H9 (cell line): ENCODE measurements around the gene CFAP46. TPM values are rescaled to one million over a fixed set of nuclear protein-coding genes. Genes with fewer than 3 reads are reported as not detected.

Experiments used
- DNase-seq: peaks from one replicate; pipeline ENCODE4 v3.0.0-alpha.2; 2017
- H2AFZ ChIP-seq: one replicate; pipeline ENCODE4 v1.6.1; 2013; ENCODE audit warnings: mild to moderate bottlenecking, low read length, control low read depth, moderate library complexity
- H2AK5ac ChIP-seq: 2 replicates; pipeline ENCODE4 v1.6.1; 2013; ENCODE audit warnings: low read length, control low read depth, mixed read lengths; ENCODE audit not compliant: insufficient read length
- H2BK120ac ChIP-seq: one replicate; pipeline ENCODE4 v1.6.1; 2013; ENCODE audit warnings: low read depth, mild to moderate bottlenecking, low read length, control low read depth, inconsistent platforms; ENCODE audit not compliant: poor library complexity, severe bottlenecking
- H2BK12ac ChIP-seq: 2 replicates; pipeline ENCODE4 v1.6.1; 2013; ENCODE audit warnings: low read length, control low read depth, mixed read lengths, low read depth; ENCODE audit not compliant: insufficient read length
- H2BK15ac ChIP-seq: 2 replicates; pipeline ENCODE4 v1.6.1; 2013; ENCODE audit warnings: low read depth, low read length, control low read depth
- H2BK20ac ChIP-seq: one replicate; pipeline ENCODE4 v1.6.1; 2013; ENCODE audit warnings: low read depth, mild to moderate bottlenecking, low read length, control low read depth, inconsistent platforms; ENCODE audit not compliant: poor library complexity, severe bottlenecking
- H2BK5ac ChIP-seq: 2 replicates; pipeline ENCODE4 v1.6.1; 2013; ENCODE audit warnings: low read length, control low read depth, mixed read lengths; ENCODE audit not compliant: insufficient read length
- H3K14ac ChIP-seq: 2 replicates; pipeline ENCODE4 v1.6.1; 2013; ENCODE audit warnings: low read length, control low read depth; ENCODE audit not compliant: insufficient read depth
- H3K18ac ChIP-seq: 2 replicates; pipeline ENCODE4 v1.6.1; 2013; ENCODE audit warnings: low read depth, mild to moderate bottlenecking, mixed read lengths, low read length, control low read depth; ENCODE audit not compliant: insufficient read length
- H3K23ac ChIP-seq: 2 replicates; pipeline ENCODE4 v1.6.1; 2013; ENCODE audit warnings: low read length, control low read depth, mixed read lengths, low read depth; ENCODE audit not compliant: insufficient read length
- H3K23me2 ChIP-seq: 2 replicates; pipeline ENCODE4 v1.6.1; 2013; ENCODE audit warnings: low read depth, mild to moderate bottlenecking, mixed read lengths, low read length, control low read depth; ENCODE audit not compliant: insufficient read length, poor library complexity, severe bottlenecking
- H3K27ac ChIP-seq: 2 replicates; pipeline ENCODE4 v1.5.1; 2013; ENCODE audit warnings: low read length, control low read depth, mixed read lengths, low read depth; ENCODE audit not compliant: insufficient read length
- H3K27me3 ChIP-seq: 2 replicates; pipeline ENCODE4 v1.6.1; 2013; ENCODE audit warnings: low read length, control low read depth, inconsistent platforms; ENCODE audit not compliant: insufficient read depth
- H3K4ac ChIP-seq: 2 replicates; pipeline ENCODE4 v1.6.1; 2013; ENCODE audit warnings: low read depth, mild to moderate bottlenecking, control low read depth, inconsistent platforms, low read length, moderate library complexity
- H3K4me1 ChIP-seq: 2 replicates; pipeline ENCODE4 v1.6.1; 2013; ENCODE audit warnings: low read length, control low read depth, inconsistent platforms; ENCODE audit not compliant: insufficient read depth
- H3K4me2 ChIP-seq: 2 replicates; pipeline ENCODE4 v1.6.1; 2013; ENCODE audit warnings: low read length, control low read depth, mixed read lengths; ENCODE audit not compliant: insufficient read length, insufficient read depth
- H3K56ac ChIP-seq: 2 replicates; pipeline ENCODE4 v1.6.1; 2013; ENCODE audit warnings: low read depth, mild to moderate bottlenecking, mixed read lengths, low read length, control low read depth; ENCODE audit not compliant: insufficient read length
- H3K79me1 ChIP-seq: 2 replicates; pipeline ENCODE4 v1.6.1; 2013; ENCODE audit warnings: low read depth, mild to moderate bottlenecking, moderate library complexity, low read length, control low read depth, inconsistent platforms; ENCODE audit not compliant: insufficient read depth, poor library complexity, severe bottlenecking
- H3K79me2 ChIP-seq: 2 replicates; pipeline ENCODE4 v1.6.1; 2013; ENCODE audit warnings: low read length, control low read depth, inconsistent platforms; ENCODE audit not compliant: insufficient read depth
- H3K9ac ChIP-seq: 2 replicates; pipeline ENCODE4 v1.6.1; 2013; ENCODE audit warnings: low read length, control low read depth, mixed read lengths; ENCODE audit not compliant: insufficient read length; ENCODE audit errors: extremely low read depth
- H3K9me3 ChIP-seq: one replicate; pipeline ENCODE4 v1.6.1; 2013; ENCODE audit warnings: low read depth, low read length, inconsistent platforms; ENCODE audit not compliant: control insufficient read depth
- H3T11ph ChIP-seq: one replicate; pipeline ENCODE4 v1.6.1; 2013; ENCODE audit warnings: mild to moderate bottlenecking, low read length, control low read depth, inconsistent platforms
- H4K20me1 ChIP-seq: one replicate; pipeline ENCODE4 v1.6.1; 2013; ENCODE audit not compliant: control insufficient read depth, insufficient read length, insufficient read depth
- H4K5ac ChIP-seq: 2 replicates; pipeline ENCODE4 v1.6.1; 2013; ENCODE audit warnings: low read depth, mild to moderate bottlenecking, mixed read lengths, low read length, control low read depth; ENCODE audit not compliant: insufficient read length
- H4K8ac ChIP-seq: replicated peaks from 2 replicates; pipeline ENCODE4 v1.6.1; 2013; ENCODE audit warnings: low read length, control low read depth, mixed read lengths, low read depth; ENCODE audit not compliant: insufficient read length
- H4K91ac ChIP-seq: 2 replicates; pipeline ENCODE4 v1.6.1; 2013; ENCODE audit warnings: low read depth, mild to moderate bottlenecking, moderate library complexity, mixed read lengths, low read length, control low read depth; ENCODE audit not compliant: insufficient read length
- H3K27ac Mint-ChIP-seq, 3 experiments: 2 replicates in 2 of 3; 3 replicates in 1 of 3; pipeline ENCODE4 v1.8.0; 2020 to 2021; ENCODE audit warnings: mixed read lengths in 3 of 3, mild to moderate bottlenecking in 1 of 3, moderate library complexity in 1 of 3
- H3K27me3 Mint-ChIP-seq: 2 replicates; pipeline ENCODE4 v1.8.0; 2021; ENCODE audit warnings: low read depth, mild to moderate bottlenecking, moderate library complexity, mixed read lengths
- H3K36me3 Mint-ChIP-seq, 3 experiments: 2 replicates in 2 of 3; 3 replicates in 1 of 3; pipeline ENCODE4 v1.8.0; 2020 to 2021; ENCODE audit warnings: low read depth in 3 of 3, mixed read lengths in 3 of 3; ENCODE audit not compliant: insufficient read depth in 1 of 3
- H3K4me1 Mint-ChIP-seq, 2 experiments: 2 replicates each; pipeline ENCODE4 v1.8.0; 2020; ENCODE audit warnings: mixed read lengths in 2 of 2
- H3K4me3 Mint-ChIP-seq, 2 experiments: 2 replicates in 1 of 2; 3 replicates in 1 of 2; pipeline ENCODE4 v1.8.0; 2020 to 2021; ENCODE audit warnings: mild to moderate bottlenecking in 2 of 2, mixed read lengths in 2 of 2, moderate library complexity in 1 of 2
- H3K9me3 Mint-ChIP-seq, 2 experiments: 2 replicates in 1 of 2; 3 replicates in 1 of 2; pipeline ENCODE4 v1.8.0; 2020; ENCODE audit warnings: mild to moderate bottlenecking in 2 of 2, mixed read lengths in 2 of 2, moderate library complexity in 1 of 2
- WGBS: extraction: QIAGEN DNeasy Blood & Tissue Kit; methylation state at CpG from one replicate; pipeline ENCODE4 v1.1.7; 2013; ENCODE audit warnings: missing lambda C conversion rate, low lambda C conversion rate, mixed read lengths; ENCODE audit not compliant: insufficient read length; ENCODE audit errors: extremely low coverage; 5-methylcytosine and 5-hydroxymethylcytosine counted together
- total RNA-seq: library from RNA; stranded (reverse); gene quantifications from 2 replicates; pipeline ENCODE4 v1.2.1, GENCODE V29; 2021
- TF ChIP-seq, protein P1 (sequence below): fragments of 200-600 bp; sonication (generic); conservative IDR thresholded peaks from 3 replicates; pipeline ENCODE4 v1.8.0; 2021; ENCODE audit warnings: antibody characterized with exemption, mild to moderate bottlenecking

Gene CFAP46
- total RNA-seq, 1 experiment from 2014 or later, result 3.1 TPM

- Histone ChIP-seq H3K4me2 (no peak overlapping the region), H3K27ac (no peak overlapping the region), H2AFZ (no peak overlapping the region), H2AK5ac (no peak overlapping the region), H2BK5ac (no peak overlapping the region), H4K8ac (no peak overlapping the region), H3K9me3 (no peaks in the 10 kb centered on the region), H3K14ac (no peak overlapping the region; the same call in 1 of the 2 replicates), H3K18ac (no peak overlapping the region), H3K9ac (no peak overlapping the region), H3K79me2 (no peaks in the 10 kb centered on the region), H2BK120ac (no peak overlapping the region), H2BK20ac (no peak overlapping the region), H3K4me1 (no peaks in the 10 kb centered on the region; the same call in 1 of the 2 replicates), H3K4ac (no peak overlapping the region), H4K91ac (no peak overlapping the region), H4K5ac (no peak overlapping the region), H3K23me2 (no peaks in the 10 kb centered on the region), H3K56ac (no peak overlapping the region), H3K27me3 (no peaks in the 10 kb centered on the region), H3K23ac (no peak overlapping the region), H3T11ph (no peak overlapping the region), H4K20me1 (no peaks in the 10 kb centered on the region), H2BK12ac (no peak overlapping the region), H3K79me1 (no peaks in the 10 kb centered on the region), H2BK15ac (no peak overlapping the region)
- TF ChIP-seq, protein P1, sequence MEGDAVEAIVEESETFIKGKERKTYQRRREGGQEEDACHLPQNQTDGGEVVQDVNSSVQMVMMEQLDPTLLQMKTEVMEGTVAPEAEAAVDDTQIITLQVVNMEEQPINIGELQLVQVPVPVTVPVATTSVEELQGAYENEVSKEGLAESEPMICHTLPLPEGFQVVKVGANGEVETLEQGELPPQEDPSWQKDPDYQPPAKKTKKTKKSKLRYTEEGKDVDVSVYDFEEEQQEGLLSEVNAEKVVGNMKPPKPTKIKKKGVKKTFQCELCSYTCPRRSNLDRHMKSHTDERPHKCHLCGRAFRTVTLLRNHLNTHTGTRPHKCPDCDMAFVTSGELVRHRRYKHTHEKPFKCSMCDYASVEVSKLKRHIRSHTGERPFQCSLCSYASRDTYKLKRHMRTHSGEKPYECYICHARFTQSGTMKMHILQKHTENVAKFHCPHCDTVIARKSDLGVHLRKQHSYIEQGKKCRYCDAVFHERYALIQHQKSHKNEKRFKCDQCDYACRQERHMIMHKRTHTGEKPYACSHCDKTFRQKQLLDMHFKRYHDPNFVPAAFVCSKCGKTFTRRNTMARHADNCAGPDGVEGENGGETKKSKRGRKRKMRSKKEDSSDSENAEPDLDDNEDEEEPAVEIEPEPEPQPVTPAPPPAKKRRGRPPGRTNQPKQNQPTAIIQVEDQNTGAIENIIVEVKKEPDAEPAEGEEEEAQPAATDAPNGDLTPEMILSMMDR, result no peak
- H3K27me3 Mint-ChIP-seq, result peaks cover 9% of the 10 kb centered on the region
- H3K4me3 Mint-ChIP-seq, result no peak overlapping the region
- DNase-seq, result no peak
- no peaks in the 10 kb centered on the region; a peak in 1 of 5 replicates for H3K9me3 Mint-ChIP-seq
- no peaks in the 10 kb centered on the region for H3K36me3 Mint-ChIP-seq
- H3K4me1 Mint-ChIP-seq, result peaks cover 7 to 9% of the 10 kb centered on the region in 2 experiments
- WGBS, result no CpG with 5 or more reads among the region's 23 CpGs
- no peak overlapping the region for H3K27ac Mint-ChIP-seq
Observed at GRCh38 chr10:132881186-132881920, 61.0 kb downstream of the CFAP46 start.
